ENCODE results near the gene SVOP.

SVOP gene

GRCh38 chr12:108955225-108955835 lies 65.5 kb downstream of the SVOP start:
- H3K36me3 ChIP-seq (ENCODE audit: insufficient read depth, low read length): no peaks in the 10 kb centered on the region
- no peak overlapping the region for H3K4me3 ChIP-seq (ENCODE audit: low read depth in 1 of 2, low read length in 2 of 2)
- no peaks in the 10 kb centered on the region for H3K79me2 ChIP-seq (ENCODE audit: insufficient read depth, low read length)
- H2AFZ ChIP-seq (ENCODE audit: low read depth, low read length): no peak overlapping the region
- no peak overlapping the region for H3K9ac ChIP-seq (ENCODE audit: low read depth, low read length)
- H4K20me1 ChIP-seq (ENCODE audit: insufficient read depth, low read length): no peaks in the 10 kb centered on the region
- no peak for ATAC-seq (ENCODE audit: insufficient read depth, low read depth)
- no peak for DNase-seq
- no peaks in the 10 kb centered on the region for H3K9me3 ChIP-seq (ENCODE audit: insufficient read depth, low read length, severe bottlenecking)
- no peak overlapping the region for H3K27ac ChIP-seq (ENCODE audit: low read length)
- no peak overlapping the region for H3K4me2 ChIP-seq (ENCODE audit: insufficient read depth, low read length)
- H3K27me3 ChIP-seq (ENCODE audit: insufficient read depth, low read length, poor library complexity): no peaks in the 10 kb centered on the region
- TF ChIP-seq EZH2 (IDR thresholded peaks at IDR 0.05; ENCODE audit: borderline replicate concordance, low read depth, low read length, severe bottlenecking) (no peak), CTCF (IDR thresholded peaks at IDR 0.05; ENCODE audit: borderline replicate concordance, extremely low read depth, low read length, poor library complexity, severe bottlenecking) (no peak)
- no peaks in the 10 kb centered on the region for H3K4me1 ChIP-seq (ENCODE audit: insufficient read depth, low read length)

- ATAC-seq (ENCODE audit: insufficient read depth, low read depth) (peak; percentile 86), DNase-seq (peak; percentile 62)
- no peak overlapping the region for H3K27ac ChIP-seq (ENCODE audit: low read length)
Observed at GRCh38 chr12:108950991-108951739, 69.7 kb downstream of the SVOP start.

GRCh38 chr12:108949976-108950375 lies 70.9 kb downstream of the SVOP start:
- H3K27ac ChIP-seq (ENCODE audit: low read length): no peak overlapping the region
- H3K9me3 ChIP-seq (ENCODE audit: insufficient read depth, low read length, severe bottlenecking): peaks cover 3% of the 10 kb centered on the region
- no peaks in the 10 kb centered on the region for H4K20me1 ChIP-seq (ENCODE audit: insufficient read depth, low read length)
- H3K4me2 ChIP-seq (ENCODE audit: insufficient read depth, low read length): no peak overlapping the region
- DNase-seq: no peak
- no peaks in the 10 kb centered on the region for H3K4me1 ChIP-seq (ENCODE audit: insufficient read depth, low read length)
- TF ChIP-seq EZH2 (IDR thresholded peaks at IDR 0.05; ENCODE audit: borderline replicate concordance, low read depth, low read length, severe bottlenecking) (no peak), CTCF (IDR thresholded peaks at IDR 0.05; ENCODE audit: borderline replicate concordance, extremely low read depth, low read length, poor library complexity, severe bottlenecking) (no peak)
- H3K4me3 ChIP-seq (ENCODE audit: low read depth in 1 of 2, low read length in 2 of 2): no peak overlapping the region
- no peaks in the 10 kb centered on the region for H3K27me3 ChIP-seq (ENCODE audit: insufficient read depth, low read length, poor library complexity)
- no peaks in the 10 kb centered on the region for H3K79me2 ChIP-seq (ENCODE audit: insufficient read depth, low read length)
- no peak overlapping the region for H2AFZ ChIP-seq (ENCODE audit: low read depth, low read length)
- ATAC-seq (ENCODE audit: insufficient read depth, low read depth): no peak
- no peaks in the 10 kb centered on the region for H3K36me3 ChIP-seq (ENCODE audit: insufficient read depth, low read length)
- no peak overlapping the region for H3K9ac ChIP-seq (ENCODE audit: low read depth, low read length)

More at GRCh38 chr12:108950991-108951739, 69.7 kb downstream of the SVOP start:
- Histone ChIP-seq H3K9ac (ENCODE audit: low read depth, low read length) (no peak overlapping the region), H3K4me1 (ENCODE audit: insufficient read depth, low read length) (no peaks in the 10 kb centered on the region), H4K20me1 (ENCODE audit: insufficient read depth, low read length) (no peaks in the 10 kb centered on the region), H2AFZ (ENCODE audit: low read depth, low read length) (0 out of 2 replicates have a peak overlapping the region, but pooled peaks have one; percentile 29), H3K36me3 (ENCODE audit: insufficient read depth, low read length) (no peaks in the 10 kb centered on the region), H3K4me3 (ENCODE audit: low read depth in 1 of 2, low read length in 2 of 2) (no peak overlapping the region), H3K79me2 (ENCODE audit: insufficient read depth, low read length) (no peaks in the 10 kb centered on the region), H3K4me2 (ENCODE audit: insufficient read depth, low read length) (no peak overlapping the region), H3K9me3 (ENCODE audit: insufficient read depth, low read length, severe bottlenecking) (peaks cover 3% of the 10 kb centered on the region), H3K27me3 (ENCODE audit: insufficient read depth, low read length, poor library complexity) (no peaks in the 10 kb centered on the region)
- TF ChIP-seq EZH2 (IDR thresholded peaks at IDR 0.05; ENCODE audit: borderline replicate concordance, low read depth, low read length, severe bottlenecking) (no peak), CTCF (IDR thresholded peaks at IDR 0.05; ENCODE audit: borderline replicate concordance, extremely low read depth, low read length, poor library complexity, severe bottlenecking) (peak; percentile 91)

All from DND-41 (cell line).